Measurements from ENCODE around the gene SUCO. TPM values are rescaled to one million over a fixed set of nuclear protein-coding genes. Genes with fewer than 3 reads are reported as not detected.

Gene SUCO
- total RNA-seq, 2 donors from 2014 or later = 62.2 TPM

DNA sequence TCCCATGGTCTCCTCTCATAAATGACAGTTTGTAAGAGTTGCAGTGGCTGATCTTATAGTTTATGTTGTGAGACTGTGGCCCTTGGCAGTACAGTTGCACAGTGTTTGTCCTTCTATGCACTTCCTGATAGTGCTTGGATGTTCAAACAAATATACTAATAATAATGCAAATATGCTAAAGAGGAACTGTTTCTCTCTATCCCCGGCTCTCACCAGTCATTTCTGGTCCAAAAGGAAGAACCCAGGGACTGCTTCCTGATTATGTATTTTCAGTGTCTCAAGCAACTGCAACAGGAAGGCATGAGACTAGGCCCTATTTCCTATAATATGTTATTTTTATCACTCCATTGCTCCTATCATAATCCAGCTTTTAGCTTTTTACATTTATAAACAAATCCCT, 17.0 kb upstream of the SUCO start:
- Mint-ChIP-seq H3K27me3 (ENCODE audit: insufficient read depth) (no peaks in the 10 kb centered on the region), H3K27ac (no peak overlapping the region)

DNA sequence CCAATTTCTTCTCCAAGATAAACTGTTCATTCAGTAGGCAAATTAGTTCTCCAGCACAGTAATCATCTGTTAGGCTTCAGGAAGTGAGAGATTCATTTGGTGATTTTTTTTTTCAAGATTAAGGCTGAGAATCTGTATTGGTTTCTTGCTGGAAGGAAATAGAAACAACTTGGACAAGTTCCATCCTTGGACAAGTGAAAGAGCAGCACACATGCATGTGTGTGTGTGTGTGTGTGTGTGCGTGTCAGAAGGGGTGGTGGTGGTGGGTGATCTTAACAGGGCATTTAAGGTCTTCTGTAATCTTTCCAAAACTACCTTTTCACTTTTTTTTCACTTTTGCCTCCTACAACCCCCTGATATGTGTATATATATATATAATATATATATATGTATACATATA, 15.9 kb upstream of the SUCO start:
- no peaks in the 10 kb centered on the region for H3K27me3 Mint-ChIP-seq (ENCODE audit: insufficient read depth)
- H3K4me1 Mint-ChIP-seq = no peaks in the 10 kb centered on the region

More for the DNA sequence above, 17.0 kb upstream of the SUCO start:
- Mint-ChIP-seq H3K4me1 (no peaks in the 10 kb centered on the region), H3K36me3 (ENCODE audit: low read depth) (no peaks in the 10 kb centered on the region), H3K9me3 (peaks cover 5% of the 10 kb centered on the region), H3K4me3 (no peak overlapping the region)
- no peaks in the 10 kb centered on the region for H3K36me3 ChIP-seq (ENCODE audit: control insufficient read depth, insufficient read depth, low read length)
- H3K9me3 ChIP-seq (ENCODE audit: control insufficient read depth, low read length) = no peaks in the 10 kb centered on the region
- no peak overlapping the region for H3K9ac ChIP-seq (ENCODE audit: extremely low read depth, low read length, poor library complexity, severe bottlenecking)
- WGBS, 2 experiments (ENCODE audit: insufficient coverage in 1 of 2, insufficient read length in 1 of 2) = 80 to 91% methylated on average over 1 of the region's 1 CpG
- H3K4me1 ChIP-seq (ENCODE audit: control insufficient read depth, insufficient read depth, low read length) = no peaks in the 10 kb centered on the region
- TF ChIP-seq, protein P1, sequence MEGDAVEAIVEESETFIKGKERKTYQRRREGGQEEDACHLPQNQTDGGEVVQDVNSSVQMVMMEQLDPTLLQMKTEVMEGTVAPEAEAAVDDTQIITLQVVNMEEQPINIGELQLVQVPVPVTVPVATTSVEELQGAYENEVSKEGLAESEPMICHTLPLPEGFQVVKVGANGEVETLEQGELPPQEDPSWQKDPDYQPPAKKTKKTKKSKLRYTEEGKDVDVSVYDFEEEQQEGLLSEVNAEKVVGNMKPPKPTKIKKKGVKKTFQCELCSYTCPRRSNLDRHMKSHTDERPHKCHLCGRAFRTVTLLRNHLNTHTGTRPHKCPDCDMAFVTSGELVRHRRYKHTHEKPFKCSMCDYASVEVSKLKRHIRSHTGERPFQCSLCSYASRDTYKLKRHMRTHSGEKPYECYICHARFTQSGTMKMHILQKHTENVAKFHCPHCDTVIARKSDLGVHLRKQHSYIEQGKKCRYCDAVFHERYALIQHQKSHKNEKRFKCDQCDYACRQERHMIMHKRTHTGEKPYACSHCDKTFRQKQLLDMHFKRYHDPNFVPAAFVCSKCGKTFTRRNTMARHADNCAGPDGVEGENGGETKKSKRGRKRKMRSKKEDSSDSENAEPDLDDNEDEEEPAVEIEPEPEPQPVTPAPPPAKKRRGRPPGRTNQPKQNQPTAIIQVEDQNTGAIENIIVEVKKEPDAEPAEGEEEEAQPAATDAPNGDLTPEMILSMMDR (conservative IDR thresholded peaks at IDR 0.05) = no peak
- no peak overlapping the region for H3K27ac ChIP-seq (ENCODE audit: low read depth, low read length)
- H3K4me3 ChIP-seq (ENCODE audit: low read length) = no peak overlapping the region
- no peaks in the 10 kb centered on the region for H3K27me3 ChIP-seq (ENCODE audit: control insufficient read depth, insufficient read depth, low read length, poor library complexity, severe bottlenecking)
- DNase-seq = no peak

DNA sequence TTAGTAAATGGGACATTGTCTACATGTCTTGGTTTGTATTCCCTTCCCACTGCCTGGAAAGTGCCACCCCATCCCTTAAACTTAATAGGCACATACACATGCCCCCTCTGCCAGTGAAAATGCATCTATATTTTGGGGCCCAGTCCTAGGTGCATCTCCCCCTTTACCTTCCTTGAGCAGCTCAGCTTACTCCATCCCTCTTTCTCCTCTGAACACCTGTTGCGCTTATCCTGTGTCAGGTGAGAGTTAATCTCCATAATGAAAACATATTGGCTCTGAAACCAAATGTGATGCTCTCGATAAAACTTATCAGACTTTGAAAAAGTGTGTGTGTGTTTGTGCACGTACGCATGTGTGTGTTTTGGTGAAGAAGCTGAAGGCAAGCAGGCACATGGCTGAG, 15.4 kb upstream of the SUCO start:
- no peak overlapping the region for H3K4me3 Mint-ChIP-seq
- Histone ChIP-seq H3K9ac (ENCODE audit: extremely low read depth, low read length, poor library complexity, severe bottlenecking) (no peak overlapping the region), H3K4me3 (ENCODE audit: low read length) (no peak overlapping the region), H3K4me1 (ENCODE audit: control insufficient read depth, insufficient read depth, low read length) (no peaks in the 10 kb centered on the region), H3K27me3 (ENCODE audit: control insufficient read depth, insufficient read depth, low read length, poor library complexity, severe bottlenecking) (no peaks in the 10 kb centered on the region), H3K36me3 (ENCODE audit: control insufficient read depth, insufficient read depth, low read length) (no peaks in the 10 kb centered on the region), H3K27ac (ENCODE audit: low read depth, low read length) (no peak overlapping the region), H3K9me3 (ENCODE audit: control insufficient read depth, low read length) (no peaks in the 10 kb centered on the region)
- DNase-seq = no peak
- H3K27me3 Mint-ChIP-seq (ENCODE audit: insufficient read depth) = no peaks in the 10 kb centered on the region
- H3K36me3 Mint-ChIP-seq (ENCODE audit: low read depth) = no peaks in the 10 kb centered on the region
- H3K27ac Mint-ChIP-seq = no peak overlapping the region
- TF ChIP-seq, protein P1 (conservative IDR thresholded peaks at IDR 0.05) = no peak
- WGBS, 2 experiments (ENCODE audit: insufficient coverage in 1 of 2, insufficient read length in 1 of 2) = 89 to 95% methylated on average over 4 of the region's 4 CpGs
- H3K4me1 Mint-ChIP-seq = no peaks in the 10 kb centered on the region
- peaks cover 5% of the 10 kb centered on the region for H3K9me3 Mint-ChIP-seq

More for the DNA sequence above, 15.9 kb upstream of the SUCO start:
- no peak overlapping the region for H3K4me3 ChIP-seq (ENCODE audit: low read length)
- no peaks in the 10 kb centered on the region for H3K9me3 ChIP-seq (ENCODE audit: control insufficient read depth, low read length)
- H3K36me3 Mint-ChIP-seq (ENCODE audit: low read depth) = no peaks in the 10 kb centered on the region
- WGBS, 2 experiments (ENCODE audit: insufficient coverage in 1 of 2, insufficient read length in 1 of 2) = no CpG with 5 or more reads among the region's 1 CpG
- H3K36me3 ChIP-seq (ENCODE audit: control insufficient read depth, insufficient read depth, low read length) = no peaks in the 10 kb centered on the region
- TF ChIP-seq, protein P1 (conservative IDR thresholded peaks at IDR 0.05) = no peak
- no peak overlapping the region for H3K27ac Mint-ChIP-seq
- H3K27me3 ChIP-seq (ENCODE audit: control insufficient read depth, insufficient read depth, low read length, poor library complexity, severe bottlenecking) = no peaks in the 10 kb centered on the region
- no peak overlapping the region for H3K27ac ChIP-seq (ENCODE audit: low read depth, low read length)
- no peak overlapping the region for H3K4me3 Mint-ChIP-seq
- DNase-seq = no peak
- H3K9me3 Mint-ChIP-seq = peaks cover 5% of the 10 kb centered on the region
- no peaks in the 10 kb centered on the region for H3K4me1 ChIP-seq (ENCODE audit: control insufficient read depth, insufficient read depth, low read length)
- H3K9ac ChIP-seq (ENCODE audit: extremely low read depth, low read length, poor library complexity, severe bottlenecking) = no peak overlapping the region

All from endodermal cell (in vitro differentiated cells).